Stimulated activated CD8-positive, alpha-beta memory T cell treated with anti-CD3 and anti-CD28 coated beads, Interleukin-2, amount 100 ng/mL, for 48 hours (primary cell): ENCODE data around the gene USP44.
"Not testable (repeated sequence)": the region's sequence is repeated elsewhere in the genome, so short reads cannot be mapped to it uniquely, and the experiment has no call there.

Experiments
- DNase-seq, 2 donors: peaks; one replicate each; pipeline ENCODE4 v3.0.0-alpha.2; 2020; ENCODE audit warnings: low read depth in 2 of 2

The USP44 gene

GRCh38 chr12:95509300-95509699 lies 42.0 kb downstream of the USP44 start:
- DNase-seq = no peak

- DNase-seq = no peak
Measured at GRCh38 chr12:95506707-95507523, 44.4 kb downstream of the USP44 start.

GRCh38 chr12:95505039-95505438 lies 46.2 kb downstream of the USP44 start:
- DNase-seq = no peak

- no peak for DNase-seq
Measured at GRCh38 chr12:95504140-95504539, 47.1 kb downstream of the USP44 start.

- DNase-seq = no peak
Measured at GRCh38 chr12:95499772-95500171, 51.5 kb downstream of the USP44 start.

- DNase-seq = no peak
Measured at GRCh38 chr12:95498968-95499367, 52.3 kb downstream of the USP44 start.

GRCh38 chr12:95497031-95497430 lies 54.2 kb downstream of the USP44 start:
- DNase-seq = no peak

GRCh38 chr12:95495433-95495832 lies 55.8 kb downstream of the USP44 start:
- DNase-seq = no peak

- DNase-seq = no peak
Measured at GRCh38 chr12:95494888-95495287, 56.4 kb downstream of the USP44 start.

GRCh38 chr12:95492462-95492861 lies 58.8 kb downstream of the USP44 start:
- DNase-seq = no peak

- DNase-seq = no peak
Measured at GRCh38 chr12:95487024-95487423, 64.3 kb downstream of the USP44 start.

GRCh38 chr12:95484524-95484923 lies 66.8 kb downstream of the USP44 start:
- no peak for DNase-seq

- not testable (repeated sequence) for DNase-seq
Measured at GRCh38 chr12:95482564-95482963, 68.7 kb downstream of the USP44 start.

- no peak for DNase-seq
Measured at GRCh38 chr12:95481888-95482287, 69.4 kb downstream of the USP44 start.

GRCh38 chr12:95481072-95481471 lies 70.2 kb downstream of the USP44 start:
- no peak for DNase-seq

GRCh38 chr12:95480230-95480629 lies 71.0 kb downstream of the USP44 start:
- no peak for DNase-seq

- no peak for DNase-seq
Measured at GRCh38 chr12:95474660-95474958, 76.7 kb downstream of the USP44 start.

- DNase-seq = peak; percentile 91
Measured at GRCh38 chr12:95473884-95474659, 77.2 kb downstream of the USP44 start, which contains the start of gene METAP2. Gene METAP2, plus strand, starts transcription at chr12:95474152. Its CDS starts 28 bp downstream, at chr12:95474180.

- DNase-seq = peak; percentile 2 to 5
Measured at GRCh38 chr12:95473231-95473883, 77.9 kb downstream of the USP44 start.

- no peak for DNase-seq
Measured at GRCh38 chr12:95470300-95470699, 81.0 kb downstream of the USP44 start.
